Stimulated activated naive CD4-positive, alpha-beta T cell treated with Interleukin-2 at 50 U/mL for 16 hours (primary cell): ENCODE measurements around the gene MAP2.
"Not testable (repeated sequence)": the region's sequence is repeated elsewhere in the genome, so short reads cannot be mapped to it uniquely, and the experiment has no call there.

Source experiments
- DNase-seq: peaks from one replicate; lab custom pipeline; 2025; lab: John Stamatoyannopoulos, UW

Gene MAP2

GRCh38 chr2:209473930-209474419, 50.1 kb downstream of the MAP2 start:
- no peak for DNase-seq

DNA sequence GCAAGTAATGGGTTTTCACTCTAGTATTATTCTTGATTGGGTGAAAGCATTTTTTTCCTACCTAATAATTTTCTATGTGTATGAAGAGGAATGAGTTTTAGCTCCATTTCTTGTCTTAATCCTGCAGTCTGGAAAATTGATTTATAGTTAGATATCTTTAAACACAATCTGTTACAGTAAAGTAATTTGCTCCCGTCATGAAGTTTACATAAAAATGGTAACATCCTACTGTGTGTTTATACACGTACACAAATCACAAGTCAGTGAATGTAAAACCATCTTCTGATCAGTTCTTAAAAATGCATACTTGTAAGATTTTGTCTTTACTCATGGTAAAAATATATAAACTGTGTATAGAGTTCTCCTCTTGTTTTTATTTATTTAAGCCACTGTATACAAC, 51.1 kb downstream of the MAP2 start:
- no peak for DNase-seq

DNA sequence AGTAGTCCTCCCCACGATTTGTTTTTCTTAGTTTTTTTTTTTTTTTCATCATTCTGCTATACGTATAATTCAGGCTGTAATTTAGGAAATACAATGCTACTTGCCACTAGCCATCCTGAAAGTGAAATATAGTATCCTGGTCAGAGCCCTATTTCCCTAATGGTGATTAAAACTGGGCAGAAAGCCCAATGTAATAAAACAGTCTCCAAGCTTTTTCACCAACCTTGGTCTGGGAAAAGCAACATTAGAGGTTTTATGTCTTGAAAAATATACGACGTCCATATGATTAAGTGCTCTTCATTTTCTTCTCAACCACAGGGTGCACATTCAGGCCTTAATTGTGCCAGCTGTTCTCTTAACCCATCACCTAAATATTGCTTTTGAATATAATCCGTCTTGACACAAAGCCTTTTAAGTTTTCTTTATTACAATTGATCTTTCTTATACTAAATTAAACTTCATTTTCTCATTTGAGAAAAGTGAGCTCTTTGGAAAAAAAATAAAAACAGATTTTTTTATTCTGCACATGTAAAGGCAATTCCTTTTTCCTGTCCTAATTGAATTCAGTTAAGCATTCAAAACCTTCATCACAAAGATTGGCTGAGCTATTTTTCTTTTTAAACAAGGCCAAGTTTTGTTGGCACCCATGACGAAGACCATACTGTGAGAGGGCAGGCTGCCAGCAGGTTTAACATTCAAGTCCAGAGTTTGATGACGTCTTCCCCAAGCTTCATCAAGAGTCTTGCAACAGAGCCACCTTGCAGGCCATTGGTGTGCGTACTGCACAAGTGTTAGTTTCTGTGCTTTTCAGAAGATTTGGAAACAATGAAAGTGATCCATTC, 52.7 kb downstream of the MAP2 start:
- DNase-seq = no peak

DNA sequence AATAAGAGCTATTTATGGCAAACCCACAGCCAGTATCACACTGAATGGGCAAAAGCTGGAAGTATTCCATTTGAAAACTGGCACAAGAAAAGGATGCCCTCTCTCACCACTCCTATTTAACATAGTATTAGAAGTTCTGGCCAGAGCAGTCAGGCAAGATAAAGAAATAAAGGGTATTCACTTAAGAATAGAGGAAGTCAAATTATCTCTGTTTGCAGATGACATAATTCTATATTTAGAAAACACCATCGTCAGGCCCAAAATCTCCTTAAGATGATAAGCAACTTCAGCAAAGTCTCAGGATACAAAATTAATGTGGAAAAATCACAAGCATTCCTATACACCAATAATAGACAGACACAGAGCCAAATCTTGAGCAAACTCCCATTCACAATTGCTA, 68.4 kb downstream of the MAP2 start:
- DNase-seq = not testable (repeated sequence)

DNA sequence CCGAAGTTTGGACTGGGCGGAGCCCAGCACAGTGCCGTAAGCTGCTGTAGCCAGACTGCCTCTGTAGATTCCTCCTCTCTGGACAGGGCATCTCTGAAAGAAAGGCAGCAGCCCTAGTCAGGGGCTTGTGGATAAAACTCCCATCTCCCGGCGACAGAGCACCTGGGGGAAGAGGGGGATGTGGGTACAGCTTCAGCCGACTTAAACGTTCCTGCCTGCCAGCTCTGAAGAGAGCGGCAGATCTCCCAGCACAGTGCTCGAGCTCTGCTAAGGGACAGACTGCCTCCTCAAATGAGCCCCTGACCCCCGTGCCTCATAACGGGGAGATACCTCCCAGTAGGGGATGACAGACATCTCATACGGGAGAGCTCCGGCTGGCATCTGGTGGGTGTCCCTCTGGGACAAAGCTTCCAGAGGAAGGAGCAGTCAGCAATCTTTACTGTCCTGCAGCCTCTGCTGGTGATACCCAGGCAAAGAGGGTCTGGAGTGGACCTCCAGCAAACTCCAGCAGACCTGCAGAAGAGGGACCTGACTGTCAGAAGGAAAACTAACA, 71.3 kb downstream of the MAP2 start:
- not testable (repeated sequence) for DNase-seq

- DNase-seq = no peak
These were observed 72.2 kb downstream of the MAP2 start for GRCh38 chr2:209495855-209496585.

GRCh38 chr2:209496586-209496982, 72.7 kb downstream of the MAP2 start:
- no peak for DNase-seq

DNA sequence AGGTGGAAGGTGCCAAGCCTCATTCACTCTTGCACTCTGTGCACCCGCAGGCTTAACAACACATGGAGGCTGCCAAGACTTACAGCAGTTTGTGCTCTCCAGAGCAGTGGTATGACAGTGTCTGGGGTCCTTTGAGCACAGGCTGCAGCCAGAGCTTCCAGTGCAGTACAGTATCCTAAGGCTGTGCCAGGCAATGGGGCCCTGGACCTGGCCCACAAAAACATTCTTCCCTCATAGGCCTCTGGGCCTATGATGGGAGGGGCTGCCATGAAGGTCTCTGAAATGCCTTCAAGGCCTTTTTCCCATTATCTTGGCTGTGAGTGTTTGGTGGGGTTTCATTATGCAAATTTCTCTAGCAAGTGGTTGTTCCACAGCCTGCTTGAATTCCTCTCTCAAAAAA, 74.8 kb downstream of the MAP2 start:
- no peak for DNase-seq

DNA sequence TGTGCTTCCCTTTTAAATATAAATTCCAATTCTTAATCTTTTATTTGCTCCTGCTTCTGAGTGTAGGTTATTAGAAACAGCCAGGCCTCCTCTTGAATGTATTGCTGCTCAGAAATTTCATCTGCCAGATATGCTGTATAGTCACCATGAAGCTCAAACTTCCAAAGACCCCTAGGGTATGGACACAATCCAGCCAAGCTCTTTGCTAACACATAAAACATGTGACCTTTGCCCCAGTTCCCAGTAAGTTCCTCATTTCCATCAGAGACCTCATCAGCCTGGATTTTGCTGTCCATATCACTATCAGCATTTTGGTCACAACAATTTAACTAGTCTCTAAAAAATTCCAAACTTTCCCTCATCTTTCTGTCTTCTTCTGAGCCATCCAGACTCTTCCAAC, 75.2 kb downstream of the MAP2 start:
- DNase-seq = no peak

DNA sequence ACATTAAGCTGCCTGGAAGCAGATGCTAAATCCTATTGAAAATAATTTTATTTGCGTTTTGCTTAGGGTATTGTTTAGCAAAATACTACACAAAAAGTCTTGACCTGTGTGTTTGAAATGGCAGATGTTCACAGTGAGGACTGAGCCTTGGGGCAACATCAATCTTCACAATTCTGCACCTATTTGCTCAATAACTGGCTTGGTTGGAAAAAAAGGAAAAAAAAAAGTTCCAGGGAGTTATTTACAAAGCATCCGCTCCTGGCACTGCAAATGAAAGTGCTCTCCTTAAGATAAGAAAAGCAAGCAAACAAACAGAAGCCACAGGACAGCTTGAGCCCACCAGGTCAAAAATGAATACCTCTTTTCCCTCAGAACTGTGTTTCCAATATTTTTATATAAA, 77.7 kb downstream of the MAP2 start:
- no peak for DNase-seq

GRCh38 chr2:209505410-209505809, 81.6 kb downstream of the MAP2 start:
- no peak for DNase-seq

GRCh38 chr2:209508255-209508654, 84.4 kb downstream of the MAP2 start:
- no peak for DNase-seq

DNA sequence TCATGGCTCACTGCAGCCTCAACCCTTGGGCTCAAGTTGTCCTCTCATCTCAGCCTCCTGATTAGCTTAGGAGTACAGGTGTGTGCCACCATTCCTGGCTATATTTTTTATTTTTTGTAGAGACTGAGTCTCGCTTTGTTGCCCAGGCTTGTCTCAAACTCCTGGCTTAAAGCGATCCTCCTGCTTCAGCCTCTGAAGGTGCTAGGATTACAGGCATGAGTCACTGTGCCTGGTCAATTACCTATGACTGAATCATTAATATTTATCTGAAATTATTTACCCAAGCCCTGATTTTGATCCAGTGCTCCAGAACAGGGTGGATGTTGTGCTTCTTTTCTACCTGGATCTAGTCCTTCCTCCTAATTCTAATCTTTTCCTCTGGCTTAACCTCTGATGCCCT, 87.8 kb downstream of the MAP2 start:
- no peak for DNase-seq

GRCh38 chr2:209512971-209513370, 89.1 kb downstream of the MAP2 start:
- DNase-seq = no peak

GRCh38 chr2:209517436-209517835, 93.6 kb downstream of the MAP2 start:
- no peak for DNase-seq

DNA sequence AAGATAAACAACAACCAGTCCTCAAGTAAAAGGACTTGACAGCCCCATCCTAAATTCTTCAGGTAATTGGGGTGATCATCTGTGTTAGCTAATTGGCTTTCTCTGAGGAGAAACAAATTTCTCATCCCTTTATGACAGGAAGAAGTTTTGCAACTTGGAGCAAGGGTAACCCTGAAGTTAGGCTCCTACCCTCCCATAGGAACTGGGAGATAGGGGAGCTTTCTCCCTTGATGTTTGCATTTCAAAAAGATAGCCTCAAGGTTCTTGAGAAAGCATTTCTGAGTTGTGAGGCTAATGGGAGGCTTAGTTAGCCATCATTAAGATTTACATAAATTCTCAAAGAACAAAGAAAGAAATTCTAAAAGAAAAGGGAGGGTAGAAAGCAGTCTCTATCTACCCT, 95.4 kb downstream of the MAP2 start:
- DNase-seq = no peak

DNA sequence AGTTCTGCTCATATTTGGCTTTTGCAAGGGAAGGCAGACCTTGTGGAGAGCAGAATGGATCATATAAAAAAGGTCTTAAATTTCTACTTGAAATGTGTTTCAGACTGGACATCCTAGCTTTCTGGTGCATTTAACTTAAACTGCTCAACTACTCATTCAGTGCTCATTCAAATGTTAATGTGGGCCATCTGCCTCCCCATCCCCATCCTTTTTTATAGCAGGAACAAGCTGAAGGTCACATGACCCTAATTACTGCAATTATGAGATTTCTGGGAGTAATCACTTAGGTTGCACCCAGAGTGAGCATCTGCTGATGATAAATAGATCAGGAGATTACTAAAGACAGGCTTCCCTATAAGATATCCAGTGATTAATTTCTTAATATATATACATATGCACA, 96.1 kb downstream of the MAP2 start:
- no peak for DNase-seq

DNA sequence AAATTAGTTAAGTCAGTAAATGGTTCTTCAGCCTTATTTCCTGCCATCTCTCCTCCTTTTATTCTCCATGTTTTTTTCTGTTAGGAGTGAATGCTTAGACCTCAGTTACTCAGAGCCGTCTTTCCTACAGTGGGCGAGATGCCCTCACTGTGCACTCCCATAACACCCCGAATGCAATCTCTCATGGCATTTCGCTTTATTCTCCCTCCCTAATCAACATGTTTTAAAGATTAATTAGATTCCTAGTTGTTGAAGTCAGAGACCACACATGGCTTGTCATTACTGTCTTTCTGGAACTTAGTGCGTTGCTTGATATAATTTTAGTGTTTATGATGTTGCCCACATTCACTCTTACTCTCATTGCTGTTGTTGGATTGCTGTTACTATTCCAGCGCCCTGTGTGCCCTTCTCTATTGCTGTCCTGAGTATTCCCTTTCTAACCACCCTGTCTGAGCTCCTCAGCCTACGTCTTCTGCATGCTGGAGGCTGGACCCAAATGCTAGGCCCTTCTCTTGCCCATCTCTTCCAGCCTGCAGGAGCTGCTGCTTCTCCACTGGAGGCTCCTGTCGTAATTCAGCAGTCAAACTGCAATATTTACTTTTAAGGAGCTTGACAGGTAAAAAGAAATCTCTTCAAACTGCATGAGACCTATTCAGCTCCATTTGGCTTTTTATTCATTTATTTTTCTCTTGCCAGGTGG, 99.3 kb downstream of the MAP2 start:
- DNase-seq = no peak

GRCh38 chr2:209523867-209524266, 100.0 kb downstream of the MAP2 start:
- no peak for DNase-seq

DNA sequence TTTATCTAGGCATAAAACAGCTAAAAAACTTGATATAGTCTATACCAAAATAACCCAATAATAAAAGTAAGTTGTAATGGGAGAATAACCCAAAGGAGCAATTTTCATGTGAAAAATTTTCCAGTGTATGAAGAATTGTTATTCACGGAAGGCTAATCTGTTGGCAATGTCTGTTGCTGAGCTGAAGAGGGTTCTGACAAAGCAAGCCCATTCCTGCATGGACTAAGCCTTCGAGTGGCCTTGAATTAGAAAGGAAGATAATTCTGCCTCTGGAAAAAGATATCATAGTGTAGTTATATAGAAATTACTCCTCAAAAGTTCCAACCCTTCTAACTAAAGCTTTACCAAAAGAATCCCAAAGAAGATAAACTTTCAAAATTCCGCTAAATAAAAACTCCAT, 101.5 kb downstream of the MAP2 start:
- DNase-seq = no peak

DNA sequence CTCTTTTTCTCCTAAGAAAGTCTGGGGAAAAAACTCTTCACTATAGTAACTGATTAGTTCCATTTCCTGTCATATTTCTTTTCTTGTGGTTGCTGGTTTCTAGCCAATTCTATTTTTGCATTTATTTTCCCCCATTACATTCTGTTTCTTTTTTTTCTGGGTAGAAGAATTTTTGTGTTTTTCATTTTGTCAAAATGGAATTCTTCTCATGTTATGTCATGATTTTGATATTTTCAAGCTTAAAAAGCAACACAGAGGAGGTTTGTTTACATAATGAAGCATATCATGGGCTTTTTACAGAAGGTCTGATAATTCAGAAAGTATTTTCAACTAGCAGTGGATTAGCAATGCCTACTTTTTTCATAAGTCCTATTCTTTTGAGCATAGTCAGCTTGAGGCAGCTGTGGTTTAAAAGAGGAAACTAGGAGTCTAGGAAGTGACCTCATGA, 102.0 kb downstream of the MAP2 start:
- DNase-seq = no peak

- DNase-seq = no peak
These were observed 102.7 kb downstream of the MAP2 start for GRCh38 chr2:209526561-209526960.
